GM21717 (cell line): ENCODE results near the gene UHRF1.
"Not testable (repeated sequence)": the region's sequence is repeated elsewhere in the genome, so short reads cannot be mapped to it uniquely, and the experiment has no call there.

Source experiments
- ATAC-seq: cut with Tn5 transposase; IDR thresholded peaks from one replicate; pipeline ENCODE4 v1.9.1; 2021; ENCODE audit warnings: mild to moderate bottlenecking, moderate library complexity; ENCODE audit not compliant: unreplicated experiment

Gene UHRF1

DNA sequence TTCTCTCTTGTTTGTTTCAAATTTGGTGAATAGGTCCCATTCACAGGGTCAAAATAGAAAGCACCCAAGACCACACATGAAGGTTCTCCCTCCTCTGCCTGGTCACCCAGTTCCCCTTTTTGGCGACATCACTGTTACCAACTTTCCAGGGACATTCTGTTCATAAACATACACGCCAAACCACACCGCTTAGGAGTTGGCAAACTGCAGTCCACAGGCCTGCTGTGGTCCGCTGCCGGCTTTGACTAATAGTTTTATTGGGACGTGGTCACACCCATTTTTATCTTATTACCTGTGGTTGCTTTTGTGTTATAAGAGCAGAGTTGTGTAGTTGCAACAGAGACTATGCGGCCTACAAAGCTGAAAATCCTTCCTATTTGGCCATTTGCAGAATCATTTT lies 24.2 kb downstream of the UHRF1 start:
- ATAC-seq, result no peak

DNA sequence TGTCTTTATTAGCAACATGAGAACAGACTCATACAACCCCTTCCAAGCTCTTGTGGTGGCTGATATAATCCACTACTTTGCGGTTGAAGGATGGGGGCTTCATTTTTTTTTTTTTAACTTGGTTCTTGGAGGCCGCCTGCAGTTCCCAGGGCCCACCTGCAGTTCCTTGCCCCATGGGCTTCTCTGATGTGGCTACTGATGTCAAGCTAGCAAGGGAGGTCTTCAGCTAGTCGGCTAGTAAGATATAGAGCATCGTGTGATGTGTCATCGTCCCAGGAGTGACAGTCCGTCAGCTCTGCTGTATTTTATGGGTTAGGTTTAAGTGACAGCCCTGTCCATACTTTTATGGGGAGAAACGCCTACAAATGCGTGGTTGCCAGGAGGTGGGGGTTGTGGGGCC lies 26.1 kb downstream of the UHRF1 start:
- no peak for ATAC-seq

DNA sequence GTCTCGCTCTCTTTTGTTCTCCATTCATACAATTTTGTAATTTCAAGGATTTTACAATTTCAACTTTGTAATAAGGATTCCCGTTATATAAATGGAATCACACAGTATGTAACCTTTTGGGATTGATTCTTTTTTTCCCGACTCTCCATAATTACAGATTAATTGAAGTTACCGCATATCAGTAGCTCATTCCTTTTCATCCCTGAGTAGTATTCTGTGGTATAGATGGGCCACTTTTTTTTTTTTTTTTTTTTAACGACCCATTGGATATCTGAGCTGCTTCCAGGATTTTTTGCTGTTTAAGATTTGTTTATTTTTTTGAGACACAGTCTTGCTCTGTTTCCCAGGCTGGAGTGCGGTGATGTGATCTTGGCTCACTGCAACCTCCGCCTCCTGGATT lies 27.8 kb downstream of the UHRF1 start:
- no peak for ATAC-seq

DNA sequence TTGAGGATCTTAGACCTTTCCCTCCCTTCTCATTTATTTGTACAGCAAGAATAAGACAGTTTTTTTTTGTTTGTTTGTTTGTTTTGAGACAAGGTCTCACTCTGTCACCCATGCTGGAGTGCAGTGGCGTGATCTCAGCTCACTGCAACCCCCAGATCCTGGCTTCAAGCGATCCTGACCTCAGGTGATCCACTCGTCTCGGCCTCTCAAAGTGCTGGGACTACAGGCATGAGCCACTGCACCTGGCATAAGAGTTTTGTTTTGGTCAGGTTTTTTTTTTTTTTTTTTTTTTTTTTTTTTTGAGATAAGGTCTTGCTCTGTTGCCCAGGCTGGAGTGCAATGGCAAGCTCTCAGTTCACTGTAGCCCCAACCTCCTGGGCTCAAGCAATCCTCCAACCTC lies 29.2 kb downstream of the UHRF1 start:
- not testable (repeated sequence) for ATAC-seq

DNA sequence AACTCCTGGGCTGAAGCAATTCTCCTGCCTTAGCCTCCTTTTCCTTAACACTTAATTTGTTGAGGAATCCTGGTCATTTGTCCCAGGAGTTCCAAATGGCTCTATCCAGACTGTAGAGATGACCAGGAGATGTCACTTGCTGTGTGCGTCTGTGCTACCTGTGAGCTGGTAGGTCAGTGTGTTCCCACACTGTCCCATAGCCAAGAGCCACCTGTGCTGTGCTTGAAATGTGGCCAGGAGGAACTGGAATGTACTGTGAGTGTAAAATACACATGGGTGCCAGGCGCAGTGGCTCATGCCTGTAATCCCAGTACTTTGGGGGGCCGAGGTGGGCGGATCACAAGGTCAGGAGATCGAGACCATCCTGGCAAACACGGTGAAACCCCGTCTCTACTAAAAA lies 30.2 kb downstream of the UHRF1 start:
- ATAC-seq, result no peak

DNA sequence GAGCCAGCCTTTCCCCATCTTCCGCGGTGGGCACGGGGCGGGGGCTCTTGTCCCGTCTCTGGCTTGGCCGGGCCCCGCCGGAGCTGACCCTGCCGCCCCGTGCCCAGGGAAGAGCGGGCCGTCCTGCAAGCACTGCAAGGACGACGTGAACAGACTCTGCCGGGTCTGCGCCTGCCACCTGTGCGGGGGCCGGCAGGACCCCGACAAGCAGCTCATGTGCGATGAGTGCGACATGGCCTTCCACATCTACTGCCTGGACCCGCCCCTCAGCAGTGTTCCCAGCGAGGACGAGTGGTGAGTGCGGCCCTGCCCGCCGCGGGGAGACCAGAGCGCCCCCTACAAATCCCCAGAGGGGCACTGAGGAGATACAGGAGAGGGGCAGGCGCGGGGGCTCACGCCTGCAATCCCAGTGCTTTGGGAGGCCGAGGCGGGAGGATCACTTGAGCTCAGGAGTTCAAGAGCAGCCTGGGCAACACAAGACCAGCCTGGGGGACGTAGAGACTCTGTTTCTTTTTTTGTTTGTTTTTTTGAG lies 32.4 kb downstream of the UHRF1 start:
- not testable (repeated sequence) for ATAC-seq

DNA sequence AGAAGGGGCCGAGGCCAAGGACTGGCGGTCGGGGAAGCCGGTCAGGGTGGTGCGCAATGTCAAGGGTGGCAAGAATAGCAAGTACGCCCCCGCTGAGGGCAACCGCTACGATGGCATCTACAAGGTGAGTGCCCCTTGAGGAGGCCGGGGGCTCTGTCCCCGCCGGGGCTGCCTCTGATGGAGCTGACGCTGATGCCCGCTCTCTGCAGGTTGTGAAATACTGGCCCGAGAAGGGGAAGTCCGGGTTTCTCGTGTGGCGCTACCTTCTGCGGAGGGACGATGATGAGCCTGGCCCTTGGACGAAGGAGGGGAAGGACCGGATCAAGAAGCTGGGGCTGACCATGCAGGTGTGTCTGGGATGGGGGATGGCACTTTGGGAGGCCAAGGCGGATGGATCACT lies 41.3 kb downstream of the UHRF1 start:
- ATAC-seq, result not testable (repeated sequence)

DNA sequence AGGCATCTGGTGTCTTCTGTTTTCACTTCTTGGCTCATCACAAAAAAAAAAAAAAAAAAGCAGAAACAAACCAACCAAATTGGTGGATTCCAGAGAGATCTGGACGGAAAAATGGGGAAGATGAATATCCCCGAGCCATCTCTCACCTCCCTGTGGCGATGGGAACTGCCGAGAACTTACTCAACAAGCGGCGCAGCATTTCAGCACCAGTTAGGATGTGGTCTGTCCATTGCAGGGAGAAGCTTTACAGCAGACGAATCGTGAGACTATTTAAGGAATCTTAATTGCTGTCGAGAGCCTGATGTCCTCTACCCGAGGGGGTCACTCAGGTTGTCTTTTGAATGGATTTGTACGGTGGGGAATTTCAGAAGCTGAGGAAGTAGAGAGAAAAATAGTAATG lies 42.4 kb downstream of the UHRF1 start:
- no peak for ATAC-seq

DNA sequence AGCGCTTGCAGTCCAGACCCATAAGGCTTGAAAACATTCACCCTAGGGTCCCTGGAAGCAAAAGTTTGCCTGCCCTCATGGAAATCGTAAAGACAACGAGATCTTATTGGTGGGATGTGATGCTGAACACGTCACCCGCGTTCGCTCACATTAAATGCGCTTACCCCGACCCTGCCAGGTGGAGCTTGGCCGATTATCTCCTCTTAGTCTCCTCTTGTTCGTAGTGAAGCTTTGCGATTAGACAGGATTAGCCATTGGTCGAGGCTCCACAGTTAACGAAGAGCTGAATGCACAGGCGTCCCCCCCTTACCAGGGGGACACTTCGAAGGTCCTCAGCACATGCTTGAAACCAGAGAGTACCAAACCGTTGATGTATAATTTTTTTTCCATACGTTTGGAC lies 43.6 kb downstream of the UHRF1 start:
- no peak for ATAC-seq

DNA sequence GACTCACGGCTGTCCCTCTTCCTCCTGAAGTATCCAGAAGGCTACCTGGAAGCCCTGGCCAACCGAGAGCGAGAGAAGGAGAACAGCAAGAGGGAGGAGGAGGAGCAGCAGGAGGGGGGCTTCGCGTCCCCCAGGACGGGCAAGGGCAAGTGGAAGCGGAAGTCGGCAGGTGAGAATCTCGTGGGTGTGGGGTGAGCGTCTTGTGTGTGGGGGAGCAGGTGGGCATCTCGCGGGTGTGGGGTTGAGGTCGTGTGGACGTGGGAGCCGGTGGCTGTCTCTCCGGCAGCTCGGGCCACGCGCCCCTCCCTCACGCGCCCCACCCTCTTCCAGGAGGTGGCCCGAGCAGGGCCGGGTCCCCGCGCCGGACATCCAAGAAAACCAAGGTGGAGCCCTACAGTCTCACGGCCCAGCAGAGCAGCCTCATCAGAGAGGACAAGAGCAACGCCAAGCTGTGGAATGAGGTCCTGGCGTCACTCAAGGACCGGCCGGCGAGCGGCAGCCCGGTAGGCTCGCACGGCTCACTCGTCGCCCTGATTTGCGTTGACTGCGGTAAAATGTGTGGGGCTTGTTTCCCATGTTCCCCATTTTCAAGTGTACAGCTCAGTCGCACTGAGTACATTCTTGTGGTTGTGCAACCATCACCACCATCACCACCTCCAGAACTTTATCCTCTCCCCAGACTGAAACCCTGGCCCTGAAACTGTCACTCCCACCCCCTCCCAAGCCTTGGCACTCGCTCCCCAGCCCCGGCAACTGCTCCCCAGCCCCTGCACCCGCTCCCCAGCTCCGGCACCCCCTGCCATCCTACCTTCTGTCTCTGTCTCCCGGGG lies 45.2 kb downstream of the UHRF1 start:
- not testable (repeated sequence) for ATAC-seq

DNA sequence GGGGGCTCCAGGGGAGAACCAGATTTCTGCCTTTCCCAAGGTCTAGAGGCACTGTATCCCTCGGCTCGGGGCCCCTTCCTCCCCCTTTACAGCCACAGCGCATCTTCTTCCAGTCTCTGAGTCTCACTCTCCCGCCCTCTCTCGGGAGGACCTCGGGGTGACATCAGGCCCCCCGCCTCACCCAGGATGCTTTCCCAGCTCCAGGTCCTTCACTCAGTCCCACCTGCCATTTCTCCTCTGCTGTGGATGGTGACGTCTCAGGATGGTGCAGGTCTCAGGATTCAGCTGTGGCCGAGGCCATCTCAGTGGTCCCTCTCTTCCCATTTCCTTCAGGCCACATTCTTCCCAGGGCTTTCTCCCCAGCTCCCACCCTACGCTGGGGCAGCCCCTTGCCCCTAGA lies 46.0 kb downstream of the UHRF1 start:
- ATAC-seq, result no peak

DNA sequence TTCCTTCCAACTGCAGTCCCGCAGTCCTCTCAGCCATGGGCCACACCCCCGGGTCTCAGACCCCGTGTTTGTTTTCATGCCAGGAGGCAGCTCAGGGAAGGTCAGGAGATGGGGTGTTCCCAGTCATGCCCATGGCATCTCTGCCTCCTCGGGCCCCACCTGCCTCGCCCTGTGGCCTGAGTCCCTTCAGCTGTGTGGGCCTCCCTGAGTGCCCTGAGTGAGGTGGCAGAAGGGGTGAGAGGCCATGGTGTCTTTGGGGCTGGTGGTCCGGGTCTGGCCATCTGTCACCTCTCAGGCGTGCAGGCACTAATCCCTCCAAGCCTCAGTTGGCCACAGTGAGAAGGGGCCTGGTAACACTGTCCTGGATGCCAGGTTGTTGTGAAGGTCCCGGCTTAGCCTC lies 48.7 kb downstream of the UHRF1 start:
- ATAC-seq, result no peak

DNA sequence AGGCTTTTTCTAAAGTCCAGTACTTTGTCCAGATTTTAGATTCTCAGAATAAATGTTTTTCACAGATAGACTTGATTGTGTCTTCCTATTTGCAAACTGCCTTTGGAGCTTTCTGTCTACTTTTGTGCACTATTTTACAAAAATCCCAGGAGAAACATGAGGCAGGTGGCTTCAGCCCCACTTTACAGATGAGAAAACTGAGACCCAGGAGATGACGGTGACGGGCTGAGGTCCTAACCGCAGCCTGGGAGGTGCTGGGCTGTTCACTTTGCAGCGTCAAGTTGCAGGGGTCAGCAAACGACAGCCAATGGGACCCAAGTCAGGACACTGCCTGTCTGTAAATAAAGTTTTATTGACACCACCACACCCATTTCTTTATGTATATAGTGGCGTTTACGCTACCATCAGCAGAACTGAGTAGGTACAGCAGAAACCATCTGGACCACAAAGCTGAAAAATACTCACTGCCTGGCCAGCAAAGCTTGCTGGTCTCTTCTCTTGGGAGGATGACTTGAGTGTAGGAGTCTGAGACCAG lies 52.9 kb downstream of the UHRF1 start:
- ATAC-seq, result no peak

DNA sequence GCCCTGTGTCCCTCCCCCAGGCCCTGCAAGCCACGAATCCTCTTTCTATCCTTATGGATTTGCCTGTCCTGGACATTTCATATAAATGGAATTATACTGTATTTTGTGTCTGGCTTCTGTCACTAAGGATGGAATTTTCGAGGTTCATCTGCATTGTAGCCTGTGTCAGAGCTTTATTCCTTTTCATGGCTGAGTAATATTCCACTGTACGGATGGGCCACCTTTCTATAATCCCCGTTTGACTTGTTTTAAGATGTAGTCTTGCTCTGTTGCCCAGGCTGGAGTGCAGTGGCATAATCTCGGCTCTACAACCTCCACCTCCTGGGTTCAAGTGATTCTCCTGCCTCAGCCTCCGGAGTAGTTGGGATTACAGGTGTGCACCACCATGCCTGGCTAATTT lies 55.8 kb downstream of the UHRF1 start:
- ATAC-seq, result no peak

DNA sequence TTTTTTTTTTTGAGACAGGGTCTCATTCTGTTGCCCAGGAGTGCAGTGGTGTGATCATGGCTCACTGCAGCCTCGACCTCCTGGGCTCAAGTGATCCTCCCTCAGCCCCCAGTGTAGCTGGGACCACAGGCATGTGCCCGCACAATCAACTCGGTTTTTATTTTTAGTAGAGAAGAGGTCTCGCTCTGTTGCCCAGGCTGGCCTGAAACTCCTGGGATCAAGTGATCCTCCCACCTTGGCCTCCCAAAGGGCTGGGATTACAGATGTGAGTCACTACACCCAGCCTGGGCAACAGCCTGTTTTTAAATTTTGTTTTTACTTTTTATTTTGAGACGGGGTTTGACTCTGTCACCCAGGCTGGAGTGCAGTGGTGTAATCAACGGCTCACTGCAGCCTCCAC lies 57.3 kb downstream of the UHRF1 start:
- ATAC-seq, result no peak

DNA sequence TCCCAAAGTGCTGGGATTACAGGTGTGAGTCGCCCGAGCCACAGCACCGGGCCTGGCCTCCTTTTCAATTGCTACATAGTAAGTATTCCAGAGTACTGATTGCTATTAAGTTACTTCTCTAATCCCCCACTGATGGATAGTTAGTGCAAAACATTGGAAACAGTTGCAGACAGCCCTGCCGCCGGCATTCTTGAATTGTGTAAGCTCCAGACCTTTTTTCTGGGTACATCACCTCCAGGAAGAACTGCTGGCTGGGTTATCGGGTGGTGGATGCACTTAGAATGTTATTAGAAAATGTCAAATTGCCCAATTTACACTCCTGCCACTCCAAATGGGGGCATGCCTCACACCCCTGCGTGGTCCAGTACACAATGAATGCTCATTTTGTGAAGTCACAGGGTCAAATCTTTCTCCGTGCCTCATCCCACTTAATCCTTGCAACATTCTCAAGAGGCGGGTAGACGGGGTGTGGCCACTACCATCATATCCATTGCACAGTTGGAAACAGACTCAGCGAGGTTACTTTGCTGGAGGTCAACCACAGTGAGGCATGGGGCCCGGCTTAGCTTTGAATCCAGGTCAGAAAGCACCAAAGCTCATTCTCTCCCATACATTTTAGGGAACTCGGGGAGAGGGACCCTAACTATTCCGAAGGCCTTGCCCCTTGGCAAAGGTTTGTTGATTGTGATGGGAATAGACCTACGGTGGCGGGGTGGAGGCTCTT lies 58.6 kb downstream of the UHRF1 start:
- ATAC-seq, result no peak

DNA sequence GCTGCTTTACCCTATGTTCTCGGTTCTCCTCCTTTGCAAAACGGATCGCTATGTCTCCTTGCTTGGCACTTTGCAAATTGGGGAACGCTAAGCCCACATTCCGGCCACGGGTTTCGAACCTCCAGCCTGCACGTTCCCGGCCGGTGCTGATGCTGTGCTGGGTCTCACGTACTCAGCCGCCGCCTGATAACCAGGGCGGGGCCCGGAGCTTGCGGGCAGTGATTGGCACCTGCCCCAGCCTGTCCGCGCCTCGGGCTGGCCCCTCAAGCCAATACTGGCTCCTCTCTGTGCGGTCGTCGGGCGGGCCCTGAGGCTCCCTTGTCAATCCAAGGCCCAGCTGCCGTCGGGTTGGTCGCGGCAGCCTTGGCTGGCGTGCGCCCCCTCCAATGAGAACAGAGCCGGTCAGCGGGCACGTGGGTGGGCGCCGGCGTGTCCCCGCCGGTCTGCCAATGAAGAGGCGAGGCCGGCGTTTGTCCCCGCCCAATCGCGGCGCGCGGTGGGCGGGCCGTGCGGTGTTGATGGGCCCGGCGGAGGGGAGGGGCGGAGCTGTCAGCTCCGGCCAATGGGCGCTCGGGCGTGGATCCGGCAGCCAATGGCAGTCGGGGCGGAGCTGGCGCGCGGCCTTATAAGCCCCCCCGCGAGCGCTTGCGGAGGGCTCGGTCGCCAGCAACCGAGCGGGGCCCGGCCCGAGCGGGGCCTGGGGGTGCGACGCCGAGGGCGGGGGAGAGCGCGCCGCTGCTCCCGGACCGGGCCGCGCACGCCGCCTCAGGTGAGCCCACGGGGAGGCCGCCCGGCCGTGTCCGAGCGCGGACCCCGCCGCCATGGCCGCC lies 59.4 kb downstream of the UHRF1 start, which contains the start of gene KDM4B:
Gene KDM4B, plus strand, starts transcription at position 652 of the 830 bp plus-strand sequence. CDS start 63,778 bp downstream, outside the sequence.
- ATAC-seq, result peak; percentile 85

DNA sequence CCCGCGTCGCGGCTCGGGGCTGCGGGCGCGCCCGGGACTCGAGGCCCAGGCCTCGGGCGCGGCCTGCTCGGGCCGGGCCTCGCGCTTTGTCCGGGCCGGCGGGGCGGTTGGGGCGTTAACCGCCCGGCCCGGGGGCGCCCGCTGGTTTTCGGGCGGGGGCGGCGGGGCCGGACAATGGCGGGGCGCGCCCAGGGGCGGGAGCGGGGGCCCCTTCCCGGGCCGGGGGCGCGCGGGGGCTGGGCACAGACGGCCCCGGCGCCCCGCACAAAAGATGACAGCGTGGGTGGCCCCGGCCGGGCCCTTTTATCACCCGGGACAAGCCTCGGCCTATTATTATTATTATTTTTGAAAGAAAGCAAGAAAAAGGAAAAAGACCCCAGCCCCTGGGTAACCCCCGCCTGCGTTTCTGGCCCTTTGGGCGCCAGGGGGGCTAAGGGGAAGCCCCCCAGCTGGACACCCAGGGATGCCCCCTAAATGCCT lies 60.0 kb downstream of the UHRF1 start:
- ATAC-seq, result no peak

DNA sequence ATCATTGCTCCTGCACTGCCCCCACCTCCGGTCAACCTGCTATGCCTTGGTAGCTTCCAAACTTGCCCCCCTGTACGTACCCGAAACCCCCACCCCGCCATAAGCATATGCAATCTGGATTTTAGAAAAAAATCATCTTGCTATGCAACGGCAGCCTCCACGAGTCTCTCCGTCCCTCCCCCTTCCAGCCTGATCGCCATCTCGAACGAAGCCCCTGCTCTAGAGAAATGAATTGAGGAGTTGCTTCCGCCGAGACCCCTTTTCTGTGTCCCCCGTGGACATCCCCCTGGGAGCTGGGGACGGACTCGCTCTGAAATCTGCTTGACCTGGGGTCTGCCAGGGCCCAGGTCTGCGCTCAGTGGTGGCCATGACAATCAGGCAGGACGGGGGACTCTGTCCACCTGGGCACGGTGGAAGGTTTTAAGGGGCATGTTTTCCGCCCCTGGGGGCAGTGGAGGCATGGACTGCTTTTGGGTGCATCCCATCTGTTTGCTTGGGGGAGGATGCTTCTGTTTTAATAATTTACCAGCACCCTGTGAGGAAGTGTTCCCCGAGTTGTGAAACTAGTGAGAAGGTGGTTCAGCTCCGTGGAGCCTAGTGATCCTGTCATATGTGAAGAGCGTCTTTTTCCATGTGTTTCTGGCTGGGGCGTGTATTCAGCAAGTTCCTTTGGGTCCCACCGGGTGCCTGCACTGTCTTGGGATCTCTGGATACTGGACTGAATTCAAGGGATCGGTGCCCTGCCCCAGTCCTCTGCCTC lies 60.7 kb downstream of the UHRF1 start:
- no peak for ATAC-seq
